SK-N-MC (cell line): ENCODE data around the gene CLIC5.

Experiments
- EZH2 ChIP-seq: fragments of 200-600 bp; sonication (generic); IDR thresholded peaks from one replicate; pipeline ENCODE4 v1.6.1; 2017; ENCODE audit warnings: antibody characterized with exemption
- POLR2AphosphoS5 ChIP-seq: IDR thresholded peaks from 2 replicates; pipeline ENCODE4 v1.6.1; 2012; ENCODE audit warnings: mild to moderate bottlenecking, low read depth, low read length, borderline replicate concordance

DNA sequence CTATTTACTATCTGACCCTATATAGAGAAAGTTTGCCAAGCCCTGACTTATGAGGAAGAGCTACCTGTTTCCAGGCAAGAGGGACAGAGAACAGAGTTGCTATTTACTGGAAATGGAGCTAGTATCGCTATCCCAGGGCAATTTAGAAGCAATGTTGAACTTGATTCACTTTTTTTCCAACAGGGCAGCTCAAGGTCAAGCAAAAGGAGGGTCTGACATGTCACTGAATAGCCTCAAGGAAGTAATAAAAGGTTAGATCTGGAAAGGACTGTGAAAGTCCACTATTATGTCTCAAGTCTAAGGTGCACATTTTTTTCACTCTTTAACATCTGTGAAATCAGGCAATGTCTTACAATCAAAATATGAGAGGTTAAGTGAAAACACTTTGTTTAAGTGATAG is 84.4 kb downstream of the CLIC5 start:
- TF ChIP-seq POLR2AphosphoS5 (no peak), EZH2 (no peak)
